Measurements from ENCODE around the gene DEPDC1. TPM values are rescaled to one million over a fixed set of nuclear protein-coding genes. Genes with fewer than 3 reads are reported as not detected.
"Not testable (repeated sequence)": the region's sequence is repeated elsewhere in the genome, so short reads cannot be mapped to it uniquely, and the experiment has no call there.

Gene DEPDC1, protein sequence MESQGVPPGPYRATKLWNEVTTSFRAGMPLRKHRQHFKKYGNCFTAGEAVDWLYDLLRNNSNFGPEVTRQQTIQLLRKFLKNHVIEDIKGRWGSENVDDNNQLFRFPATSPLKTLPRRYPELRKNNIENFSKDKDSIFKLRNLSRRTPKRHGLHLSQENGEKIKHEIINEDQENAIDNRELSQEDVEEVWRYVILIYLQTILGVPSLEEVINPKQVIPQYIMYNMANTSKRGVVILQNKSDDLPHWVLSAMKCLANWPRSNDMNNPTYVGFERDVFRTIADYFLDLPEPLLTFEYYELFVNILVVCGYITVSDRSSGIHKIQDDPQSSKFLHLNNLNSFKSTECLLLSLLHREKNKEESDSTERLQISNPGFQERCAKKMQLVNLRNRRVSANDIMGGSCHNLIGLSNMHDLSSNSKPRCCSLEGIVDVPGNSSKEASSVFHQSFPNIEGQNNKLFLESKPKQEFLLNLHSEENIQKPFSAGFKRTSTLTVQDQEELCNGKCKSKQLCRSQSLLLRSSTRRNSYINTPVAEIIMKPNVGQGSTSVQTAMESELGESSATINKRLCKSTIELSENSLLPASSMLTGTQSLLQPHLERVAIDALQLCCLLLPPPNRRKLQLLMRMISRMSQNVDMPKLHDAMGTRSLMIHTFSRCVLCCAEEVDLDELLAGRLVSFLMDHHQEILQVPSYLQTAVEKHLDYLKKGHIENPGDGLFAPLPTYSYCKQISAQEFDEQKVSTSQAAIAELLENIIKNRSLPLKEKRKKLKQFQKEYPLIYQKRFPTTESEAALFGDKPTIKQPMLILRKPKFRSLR
- 51.3 and 79.2 TPM in 2 replicates for total RNA-seq (2014; rRNA removed; shearing (Covaris generic))

DNA sequence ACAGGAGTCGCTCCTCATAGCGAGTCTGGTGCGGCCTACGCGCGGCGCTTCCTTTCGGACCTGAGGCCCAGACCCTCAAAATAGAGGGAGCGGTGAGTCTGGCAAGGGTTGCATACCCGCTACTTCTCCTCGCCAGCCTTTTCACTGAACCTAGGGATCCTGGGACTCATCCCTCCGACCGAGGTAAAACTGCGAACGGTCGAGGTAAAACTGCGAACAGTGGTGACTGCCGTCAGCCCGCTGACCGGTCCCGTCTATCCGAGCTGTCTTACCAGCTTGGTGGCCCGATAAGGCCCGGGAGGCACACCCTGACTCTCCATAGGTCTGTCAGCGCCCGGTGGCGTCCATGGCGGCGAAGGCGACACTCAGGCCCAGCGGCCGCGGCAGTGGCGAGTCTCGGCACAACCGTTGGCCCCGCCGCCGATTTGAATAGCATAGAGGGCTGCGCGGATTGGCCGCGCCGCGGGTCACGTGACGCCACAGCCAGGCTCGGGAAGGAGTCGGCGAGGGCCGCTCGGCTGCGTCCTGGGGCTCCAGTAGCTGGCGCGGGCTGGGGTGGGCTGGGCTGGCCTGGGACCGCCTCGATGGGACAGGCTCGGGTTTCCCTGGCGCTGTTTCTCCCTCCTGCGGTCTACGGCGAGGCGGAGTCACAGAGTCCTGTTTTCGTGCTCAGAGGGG, at the start of gene DEPDC1:
DEPDC1 (minus strand) TSS at position 403 of the 678 bp plus-strand sequence; CDS start at position 320, 83 bp downstream.
- DNase-seq (ENCODE audit: low spot score) = peak; percentile 87

- no peak for DNase-seq (ENCODE audit: low spot score)
These were observed 47.8 kb upstream of the DEPDC1 start for GRCh38 chr1:68544651-68545050.

GRCh38 chr1:68542586-68542985, 45.7 kb upstream of the DEPDC1 start:
- peak; percentile 35 for DNase-seq (ENCODE audit: low spot score)

DNA sequence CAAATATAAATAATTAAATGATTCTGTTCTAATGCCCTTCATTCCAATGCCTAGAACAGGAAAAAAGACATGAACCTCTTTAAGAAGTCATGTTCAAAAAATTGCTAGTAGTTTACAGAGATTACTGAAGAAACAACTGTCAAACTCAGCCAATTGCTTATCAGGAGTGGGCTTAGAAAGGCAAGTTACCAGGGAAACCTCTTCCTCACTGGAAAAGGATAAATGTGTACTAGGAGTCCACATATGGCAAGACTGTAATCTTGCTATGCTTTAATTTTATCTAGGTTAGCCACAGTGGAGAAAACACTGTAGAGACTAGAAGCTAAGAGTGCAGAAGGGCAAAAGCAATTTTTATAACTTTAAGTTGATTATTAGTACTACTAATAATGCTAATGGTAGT, 42.1 kb upstream of the DEPDC1 start:
- no peak for DNase-seq (ENCODE audit: low spot score)

DNA sequence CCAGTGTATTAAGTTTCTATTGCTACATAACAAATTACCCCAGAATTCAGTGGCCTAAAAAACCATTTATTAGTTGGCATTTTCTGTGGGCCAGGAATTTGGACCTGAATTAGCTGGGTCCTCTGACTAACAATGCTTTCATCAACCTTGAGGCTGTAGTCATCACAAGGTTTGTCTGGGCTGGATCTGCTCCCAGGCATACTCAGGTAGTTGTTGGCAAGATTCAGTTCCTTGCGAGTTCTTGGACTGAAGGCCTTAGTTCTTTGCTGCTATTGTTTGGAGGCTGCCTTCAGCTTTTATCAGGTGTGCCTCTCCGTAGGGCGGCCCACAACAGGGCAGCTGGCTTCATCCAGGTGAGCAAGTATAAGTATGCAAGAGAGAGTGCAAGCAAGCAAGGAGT, 31.4 kb upstream of the DEPDC1 start:
- DNase-seq (ENCODE audit: low spot score) = no peak

GRCh38 chr1:68525781-68526180, 28.9 kb upstream of the DEPDC1 start:
- no peak for DNase-seq (ENCODE audit: low spot score)

DNA sequence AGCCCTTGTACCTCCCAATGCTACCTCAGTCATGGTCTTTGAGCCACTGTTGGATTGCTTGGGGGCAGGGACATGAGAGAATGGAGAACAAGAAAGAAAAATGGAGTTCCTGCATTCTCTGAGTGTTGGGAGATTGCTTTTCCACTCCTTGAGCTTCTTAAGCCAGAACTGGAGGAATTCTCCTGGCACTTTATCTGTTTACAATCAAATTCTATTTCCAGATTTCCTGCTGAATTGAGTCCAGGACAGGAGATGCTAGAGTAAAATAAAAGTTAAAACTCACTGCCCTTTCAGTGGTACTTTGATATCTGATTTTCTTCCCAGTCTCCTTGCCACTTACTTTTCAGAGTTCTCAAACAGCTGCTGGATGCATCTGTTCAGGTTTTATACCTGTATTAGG, 24.4 kb upstream of the DEPDC1 start:
- no peak for DNase-seq (ENCODE audit: low spot score)

DNA sequence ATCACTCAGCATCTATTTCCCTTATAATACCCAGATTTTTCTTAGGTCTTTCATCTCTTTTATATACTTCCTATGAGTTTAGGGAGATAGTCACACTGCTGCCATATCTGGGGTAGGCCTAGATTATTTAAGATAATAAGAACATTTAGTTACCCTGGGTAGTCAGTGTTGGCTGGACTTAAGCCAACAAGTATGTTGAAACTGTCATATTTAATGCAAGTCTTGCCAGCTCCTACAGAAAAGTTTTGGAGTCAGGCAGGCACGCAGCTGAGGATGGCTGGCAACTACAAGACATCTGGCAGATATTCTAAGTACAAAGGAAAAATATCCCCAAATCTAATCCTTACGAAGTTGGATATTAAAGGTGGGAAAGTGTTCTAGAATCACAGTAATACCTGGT, 19.2 kb upstream of the DEPDC1 start:
- no peak for DNase-seq (ENCODE audit: low spot score)

DNA sequence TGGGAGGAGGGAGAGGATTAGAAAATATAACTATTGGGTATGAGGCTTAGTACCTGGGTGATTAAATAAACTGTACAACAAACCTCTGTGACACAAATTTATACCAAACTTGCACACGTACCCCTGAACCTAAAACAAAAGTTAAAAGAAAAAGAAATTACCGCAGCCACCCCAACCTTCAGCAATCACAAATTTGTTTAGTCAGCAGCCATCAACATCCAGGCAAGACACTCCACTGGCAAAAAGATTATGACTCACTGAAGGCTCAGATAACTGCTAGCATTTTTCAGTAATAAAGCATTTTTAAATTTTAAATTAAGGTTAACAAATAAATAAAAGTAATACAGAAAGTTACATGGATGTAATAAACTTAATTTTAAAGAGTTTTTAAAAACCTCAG, 14.4 kb upstream of the DEPDC1 start:
- no peak for DNase-seq (ENCODE audit: low spot score)

- DNase-seq (ENCODE audit: low spot score) = no peak
These were observed 9.5 kb upstream of the DEPDC1 start for GRCh38 chr1:68506386-68506785.

- no peak for DNase-seq (ENCODE audit: low spot score)
These were observed 6.2 kb upstream of the DEPDC1 start for GRCh38 chr1:68503085-68503484.

- DNase-seq (ENCODE audit: low spot score) = no peak
These were observed 446 bp upstream of the DEPDC1 start for GRCh38 chr1:68497358-68497698.

DNA sequence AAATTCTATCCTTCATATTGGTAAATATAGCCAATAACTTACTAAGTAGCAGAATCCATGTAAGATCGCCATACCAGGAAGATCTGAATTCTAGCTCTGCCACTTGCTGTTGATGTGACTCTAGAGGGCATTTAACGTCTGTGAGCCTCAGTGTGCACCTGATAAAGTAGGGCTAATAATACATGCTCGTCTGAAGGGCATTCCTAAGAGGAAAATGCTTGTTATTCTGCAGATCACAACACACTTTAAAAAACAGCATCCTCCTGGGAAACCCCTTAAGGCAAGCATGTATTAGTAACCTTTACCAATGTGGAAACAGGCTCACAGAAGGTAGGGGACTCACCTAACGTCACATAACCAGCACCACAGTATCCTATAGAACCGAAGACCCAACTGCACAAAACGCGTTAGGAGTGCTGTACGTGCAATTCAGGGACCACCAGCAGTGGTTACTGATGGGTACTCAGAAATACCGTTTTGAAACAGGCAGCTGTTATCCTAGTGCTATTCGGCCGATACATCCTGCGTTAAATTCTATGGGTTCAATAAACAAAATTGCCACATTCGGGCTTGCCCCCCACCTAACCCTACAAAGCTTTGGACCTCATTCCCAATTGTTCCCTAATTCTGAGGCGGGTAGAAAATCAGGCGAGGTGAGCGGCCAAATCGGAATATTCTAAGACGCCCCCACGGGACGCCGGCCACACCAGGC, 758 bp downstream of the DEPDC1 start:
- DNase-seq (ENCODE audit: low spot score) = peak; percentile 13

- no peak for DNase-seq (ENCODE audit: low spot score)
These were observed 1.4 kb downstream of the DEPDC1 start for GRCh38 chr1:68495532-68495931.

DNA sequence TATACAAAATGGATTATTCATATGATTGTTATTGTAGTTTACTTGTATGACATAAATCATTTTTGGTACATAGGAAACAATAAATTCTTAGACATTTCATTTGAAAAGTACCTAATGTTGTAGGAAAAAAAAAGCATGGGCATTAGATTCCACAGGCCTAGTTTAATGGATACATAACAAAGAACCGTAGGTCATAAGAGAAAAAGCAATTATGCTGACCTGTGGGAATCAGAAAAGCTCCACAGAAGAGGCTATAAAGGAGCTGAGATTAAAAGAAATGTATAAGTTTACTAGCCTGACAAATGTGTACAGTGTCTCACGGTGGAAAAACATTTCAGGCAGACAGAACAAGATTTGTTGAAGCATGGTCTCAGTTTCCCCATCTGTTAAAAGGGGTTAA, 3.7 kb downstream of the DEPDC1 start:
- DNase-seq (ENCODE audit: low spot score) = no peak

GRCh38 chr1:68492255-68492654, 4.6 kb downstream of the DEPDC1 start:
- DNase-seq (ENCODE audit: low spot score) = not testable (repeated sequence)

GRCh38 chr1:68490046-68490651, 6.7 kb downstream of the DEPDC1 start:
- DNase-seq (ENCODE audit: low spot score) = no peak

DNA sequence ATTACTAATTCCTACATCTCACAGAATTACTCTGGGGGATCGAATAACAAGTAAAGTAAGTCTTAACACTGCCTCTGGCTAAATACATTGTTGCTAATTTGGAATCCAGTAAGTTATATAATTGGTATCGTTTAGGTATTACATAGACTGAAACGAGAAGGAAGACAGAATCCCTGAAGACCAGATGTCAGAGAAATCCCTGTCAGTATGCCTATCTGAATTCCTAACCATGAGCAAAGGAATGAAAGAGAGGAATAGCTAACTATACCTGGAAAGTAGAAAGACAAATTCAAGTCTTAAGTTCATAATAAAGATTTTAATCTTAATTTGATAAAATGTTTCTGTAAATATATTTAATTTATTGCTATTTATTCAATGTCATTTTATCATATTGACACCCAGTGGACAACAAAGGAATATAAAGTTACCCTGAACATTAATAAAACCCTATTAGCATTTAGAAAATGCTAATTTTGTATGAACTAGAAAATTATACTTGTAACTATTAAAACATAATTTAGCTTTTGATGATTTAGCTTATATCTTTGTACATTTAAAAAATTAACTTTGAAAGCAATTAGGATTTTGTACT, 11.4 kb downstream of the DEPDC1 start:
- no peak for DNase-seq (ENCODE audit: low spot score)

DNA sequence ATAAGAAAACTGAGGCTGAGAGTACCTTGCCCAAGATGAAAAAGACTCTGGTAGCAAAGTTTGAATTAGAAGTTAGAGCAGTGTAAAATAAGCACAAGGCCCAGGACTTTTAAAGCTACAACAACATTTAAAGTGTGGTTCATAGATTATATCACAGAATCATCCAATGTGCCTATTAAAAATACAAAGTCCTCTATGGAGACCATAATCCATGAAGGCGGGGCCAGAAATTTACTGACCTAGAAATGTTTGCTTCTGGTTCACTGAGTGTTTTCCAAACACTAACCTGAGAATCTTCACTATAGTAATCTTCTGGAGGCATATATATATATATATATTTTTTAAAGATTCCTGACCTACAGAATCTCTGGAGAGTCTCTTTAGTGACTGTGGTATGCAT, 12.3 kb downstream of the DEPDC1 start:
- no peak for DNase-seq (ENCODE audit: low spot score)

DNA sequence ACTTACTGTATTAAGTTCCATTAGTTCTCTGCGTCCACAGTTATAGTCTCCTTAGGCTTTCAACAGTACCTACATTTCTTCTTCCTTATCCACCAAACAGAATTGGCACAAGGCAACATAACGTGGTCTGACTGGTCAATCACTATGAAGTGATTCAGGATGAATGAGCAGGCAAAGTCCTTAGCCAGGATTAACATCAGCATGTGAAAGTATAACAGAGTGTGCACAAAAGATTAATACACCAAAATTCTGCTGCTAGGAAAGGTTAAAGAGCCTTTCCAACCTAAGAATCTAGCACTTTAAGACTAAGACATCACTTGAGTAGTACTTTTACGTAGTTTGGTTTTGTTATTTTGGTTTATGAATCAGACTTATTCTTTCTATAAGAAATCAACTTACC, 15.8 kb downstream of the DEPDC1 start:
- DNase-seq (ENCODE audit: low spot score) = no peak

DNA sequence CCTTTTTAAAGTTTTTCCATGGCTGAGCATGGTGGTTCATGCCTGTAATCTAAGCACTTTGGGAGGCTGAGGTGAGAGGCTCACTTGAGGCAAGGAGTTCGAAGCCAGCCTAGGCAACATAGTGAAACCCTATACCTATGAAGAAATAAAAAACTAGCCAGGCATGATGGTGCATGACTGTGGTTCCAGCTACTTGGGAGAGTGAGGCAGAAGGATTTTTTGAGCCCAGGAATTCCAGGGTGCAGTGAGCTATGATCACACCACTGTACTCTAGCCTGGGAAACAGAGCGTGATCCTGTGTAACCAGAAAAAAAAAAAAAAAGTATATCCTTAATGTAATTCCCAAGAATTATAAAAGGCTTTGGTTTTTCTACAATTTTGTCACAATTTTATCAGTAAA, 17.4 kb downstream of the DEPDC1 start:
- no peak for DNase-seq (ENCODE audit: low spot score)

Data from A172 (cell line).